IPS-NIHi7 (cell line): ENCODE results near the gene MARVELD3.
"Not testable (repeated sequence)": the region's sequence is repeated elsewhere in the genome, so short reads cannot be mapped to it uniquely, and the experiment has no call there.

Experiments
- DNase-seq: peaks from one replicate; pipeline ENCODE4 v3.0.0; 2012; ENCODE audit warnings: mixed read lengths; ENCODE audit errors: extremely low spot score

Gene MARVELD3

GRCh38 chr16:71672125-71672524 lies 46.1 kb downstream of the MARVELD3 start:
- no peak for DNase-seq

DNA sequence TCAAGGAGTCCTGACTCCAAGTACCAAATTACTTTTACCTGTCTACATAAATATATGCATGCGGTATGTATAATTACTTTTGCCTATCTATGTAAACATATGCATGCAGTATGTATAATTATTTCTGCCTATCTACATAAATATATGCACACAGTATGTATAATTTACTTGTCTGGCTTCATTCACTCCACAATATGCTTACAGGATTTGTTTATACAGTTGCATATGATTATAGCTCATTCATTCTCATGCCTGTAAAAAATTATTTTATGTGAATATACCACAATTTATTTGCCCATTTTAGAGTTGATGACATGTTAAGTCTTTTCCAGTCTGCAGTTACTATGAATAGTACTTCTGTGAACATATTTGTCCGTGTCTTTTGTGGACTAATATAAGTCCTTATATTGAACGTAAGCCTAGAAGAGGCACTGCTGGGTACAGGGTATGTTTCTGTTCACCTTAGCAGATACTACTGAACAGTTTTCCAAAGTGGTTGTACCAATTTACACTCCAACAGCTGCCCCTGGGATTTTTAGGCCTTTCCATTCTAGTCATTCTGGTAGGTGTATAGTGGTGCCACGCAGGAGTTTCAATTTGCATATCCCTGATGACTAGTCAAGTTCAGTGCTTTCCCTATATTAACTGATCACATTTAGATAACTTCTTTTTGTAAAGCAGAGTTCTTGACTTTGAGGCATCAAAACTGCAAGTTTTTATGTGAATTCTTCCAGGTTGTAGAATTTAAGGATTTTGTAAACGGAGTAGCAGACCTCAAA lies 47.0 kb downstream of the MARVELD3 start:
- no peak for DNase-seq

DNA sequence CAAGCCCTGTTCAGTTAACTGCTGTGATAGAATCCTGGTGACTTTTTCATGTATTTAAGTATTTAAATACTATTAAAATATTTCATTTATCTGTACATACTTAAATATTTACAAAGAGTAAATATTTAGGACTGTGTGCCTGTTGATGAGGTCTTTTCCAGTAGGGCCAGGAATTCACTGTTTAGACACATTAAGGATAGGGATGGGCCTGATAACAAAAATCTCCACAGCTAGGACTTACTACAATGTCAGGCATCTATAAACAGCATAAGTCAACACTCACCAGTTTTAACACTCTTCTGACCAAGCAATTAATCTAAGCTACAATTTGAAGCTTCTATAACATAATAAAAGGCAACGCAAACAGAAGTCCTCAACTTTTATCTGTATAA lies 47.6 kb downstream of the MARVELD3 start:
- no peak for DNase-seq

DNA sequence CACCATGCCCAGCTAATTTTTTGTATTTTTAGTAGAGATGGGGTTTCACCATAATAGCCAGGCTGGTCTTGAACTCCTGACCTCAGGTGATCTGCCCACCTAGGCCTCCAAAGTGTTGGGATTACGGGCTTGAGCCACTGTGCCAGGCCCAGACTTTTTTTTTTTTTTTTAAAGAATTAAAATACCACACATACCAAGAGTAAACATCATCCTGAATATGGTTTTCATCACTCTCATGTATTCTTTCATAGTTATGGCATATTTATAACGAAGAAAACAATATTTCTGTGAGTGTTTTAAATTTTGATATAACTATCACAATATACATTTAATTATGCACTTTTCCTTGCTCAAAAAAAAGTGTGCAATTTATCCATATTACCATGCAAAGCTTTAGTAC lies 48.2 kb downstream of the MARVELD3 start:
- DNase-seq: no peak

- no peak for DNase-seq
These were observed 49.4 kb downstream of the MARVELD3 start for GRCh38 chr16:71675380-71675779.

GRCh38 chr16:71676236-71676635 lies 50.3 kb downstream of the MARVELD3 start:
- DNase-seq: no peak

DNA sequence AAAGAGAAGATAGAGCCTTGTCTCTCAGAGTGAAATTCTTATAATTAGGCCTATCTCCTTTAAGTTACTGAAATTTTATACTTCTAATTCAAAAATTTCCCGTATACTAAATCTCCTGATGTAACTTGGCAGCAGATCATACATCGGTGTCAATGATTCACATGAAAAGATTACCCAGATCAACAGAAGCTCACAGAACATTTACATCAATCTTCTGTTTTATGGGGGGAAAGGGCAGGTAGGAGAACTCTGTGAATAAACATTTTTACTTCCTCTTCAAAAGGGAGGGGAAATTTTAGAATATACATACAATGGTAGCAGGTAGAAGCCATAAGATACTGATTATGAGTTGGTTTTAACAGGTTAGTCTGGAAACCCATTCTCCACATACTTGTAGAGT lies 55.4 kb downstream of the MARVELD3 start:
- no peak for DNase-seq

GRCh38 chr16:71684280-71684679 lies 58.3 kb downstream of the MARVELD3 start:
- not testable (repeated sequence) for DNase-seq
